Activated T-cell treated with anti-CD3 and anti-CD28 coated beads, Interleukin-2, amount 50 U/mL, for 4 hours (primary cell): ENCODE data around the gene HSPB6. TPM values are rescaled to one million over a fixed set of nuclear protein-coding genes. Genes with fewer than 3 reads are reported as not detected.
"Not testable (repeated sequence)": the region's sequence is repeated elsewhere in the genome, so short reads cannot be mapped to it uniquely, and the experiment has no call there.

Experiments used
- ATAC-seq, 2 donors: fragments of 200-7000 bp; cut with Tn5 transposase; one replicate each; pipeline ENCODE4 v1.10.0; 2021
- DNase-seq: peaks from one replicate; pipeline ENCODE4 v3.0.0-alpha.2; 2020
- H3K27me3 Mint-ChIP-seq: one replicate; pipeline ENCODE4 v1.8.0; 2021; ENCODE audit warnings: low read depth, mixed read lengths
- H3K36me3 Mint-ChIP-seq: one replicate; pipeline ENCODE4 v1.8.0; 2022; ENCODE audit warnings: mixed read lengths; ENCODE audit not compliant: insufficient read depth
- H3K4me1 Mint-ChIP-seq: one replicate; pipeline ENCODE4 v1.8.0; 2021; ENCODE audit warnings: low read depth, mixed read lengths
- H3K4me3 Mint-ChIP-seq: one replicate; pipeline ENCODE4 v1.8.0; 2021; ENCODE audit warnings: mild to moderate bottlenecking, moderate library complexity, mixed read lengths
- H3K9me3 Mint-ChIP-seq: one replicate; pipeline ENCODE4 v1.8.0; 2021; ENCODE audit warnings: mixed read lengths
- total RNA-seq, 3 donors: library from RNA; stranded (reverse); gene quantifications; one replicate each; pipeline ENCODE4 v1.2.1, GENCODE V29; 2021

HSPB6 gene, protein sequence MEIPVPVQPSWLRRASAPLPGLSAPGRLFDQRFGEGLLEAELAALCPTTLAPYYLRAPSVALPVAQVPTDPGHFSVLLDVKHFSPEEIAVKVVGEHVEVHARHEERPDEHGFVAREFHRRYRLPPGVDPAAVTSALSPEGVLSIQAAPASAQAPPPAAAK
- total RNA-seq: under 1 TPM; 0.22 to 0.46 (median 0.37) TPM

DNA sequence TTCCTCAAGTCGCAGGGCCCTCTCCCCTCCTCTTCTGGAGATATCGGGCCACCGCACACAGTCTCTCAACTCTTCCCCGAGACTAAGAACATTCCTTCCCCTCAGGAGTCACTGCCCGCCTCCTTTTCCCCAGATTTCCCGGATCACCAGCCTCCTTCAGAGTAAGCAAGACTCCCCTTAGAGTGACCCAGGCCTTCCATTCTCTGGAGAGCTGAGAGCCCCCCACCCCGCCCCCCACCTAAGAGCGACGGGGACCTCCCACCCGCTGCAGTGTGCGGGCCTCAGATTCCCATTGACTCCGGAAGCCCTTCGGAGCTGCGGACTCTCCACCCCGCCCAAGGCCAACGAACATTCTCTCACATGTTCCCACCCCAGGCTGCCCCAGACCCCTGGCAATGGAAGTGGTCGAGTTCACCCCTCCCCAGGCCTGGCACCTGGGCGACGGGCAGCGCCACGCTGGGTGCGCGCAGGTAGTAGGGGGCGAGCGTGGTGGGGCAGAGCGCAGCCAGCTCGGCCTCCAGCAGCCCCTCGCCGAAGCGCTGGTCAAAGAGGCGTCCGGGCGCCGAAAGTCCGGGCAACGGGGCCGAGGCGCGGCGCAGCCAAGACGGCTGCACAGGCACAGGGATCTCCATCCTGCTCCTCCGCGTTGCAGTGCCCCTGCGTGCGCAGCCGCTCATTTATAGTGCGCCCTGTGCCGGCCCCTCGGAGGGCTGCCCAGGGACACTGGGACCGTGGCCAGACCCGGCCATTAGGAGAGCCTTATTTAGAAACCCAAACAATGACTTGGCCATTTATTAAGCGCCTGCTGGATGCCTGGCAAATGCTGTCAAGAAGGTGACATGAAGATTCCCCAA lies at the start of gene HSPB6:
Gene HSPB6 (minus strand): TSS at position 653 of the 854 bp plus-strand sequence. CDS start 21 bp downstream, at position 632.
- Mint-ChIP-seq H3K27me3 (peaks cover 5% of the 10 kb centered on the region), H3K4me1 (peaks cover 29% of the 10 kb centered on the region), H3K36me3 (peaks cover 4% of the 10 kb centered on the region), H3K9me3 (no peaks in the 10 kb centered on the region), H3K4me3 (peak within 1 kb of the TSS; percentile 95)
- ATAC-seq (no peak), DNase-seq (no peak)

DNA sequence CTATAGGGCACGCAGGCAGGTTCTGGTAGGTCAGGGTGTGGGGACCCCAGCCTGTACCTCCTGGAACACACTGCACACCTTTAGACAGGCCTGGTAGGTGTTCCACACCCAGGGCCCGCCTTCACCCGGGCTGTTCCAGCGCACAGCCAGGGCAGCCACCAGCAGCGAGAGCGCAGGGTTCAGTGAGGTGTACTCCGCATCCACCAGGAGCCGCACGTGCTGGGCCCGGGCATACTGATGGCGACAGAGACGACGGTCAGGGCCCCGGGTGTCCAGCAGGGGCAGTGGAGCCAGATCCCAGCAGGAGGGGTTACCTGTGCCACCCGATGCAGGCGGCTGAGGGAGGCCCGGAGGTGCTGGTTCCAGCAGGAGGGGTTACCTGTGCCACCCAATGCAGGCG lies 49.8 kb upstream of the HSPB6 start:
- DNase-seq: no peak
- H3K4me3 Mint-ChIP-seq: no peak overlapping the region
- no peaks in the 10 kb centered on the region for H3K9me3 Mint-ChIP-seq
- H3K36me3 Mint-ChIP-seq: no peaks in the 10 kb centered on the region
- peaks cover 5% of the 10 kb centered on the region for H3K27me3 Mint-ChIP-seq
- ATAC-seq: no peak
- H3K4me1 Mint-ChIP-seq: peaks cover 6% of the 10 kb centered on the region

DNA sequence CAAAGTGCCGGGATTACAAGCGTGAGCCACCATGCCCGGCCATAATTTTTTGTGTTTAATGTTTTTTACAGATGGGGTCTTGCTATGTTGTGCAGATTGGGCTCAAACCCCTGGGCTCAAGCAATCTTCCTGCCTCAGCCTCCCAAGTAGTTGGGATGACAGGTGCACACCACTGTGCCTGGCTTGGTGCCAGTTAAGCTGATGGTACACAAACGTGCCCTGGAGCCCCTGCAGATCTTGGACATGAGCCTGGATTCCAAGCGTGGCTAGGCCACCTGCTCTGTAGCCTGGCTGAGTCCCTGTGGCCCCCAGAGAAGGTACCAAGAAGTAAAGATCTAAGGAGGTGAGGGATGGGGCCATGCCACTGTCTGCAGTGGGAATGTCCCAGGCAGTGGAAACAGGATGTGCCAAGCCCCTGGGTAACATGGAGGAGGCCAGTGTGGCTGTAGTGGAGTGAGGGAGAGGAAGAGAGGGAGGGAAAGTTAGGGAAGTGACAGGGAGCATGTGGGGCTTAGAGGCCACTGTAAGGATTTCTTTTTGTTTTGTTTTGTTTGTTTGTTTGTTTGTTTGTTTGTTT lies 48.8 kb upstream of the HSPB6 start:
- no peak for DNase-seq
- Mint-ChIP-seq H3K9me3 (no peaks in the 10 kb centered on the region), H3K4me3 (no peak overlapping the region), H3K36me3 (no peaks in the 10 kb centered on the region), H3K27me3 (peaks cover 2% of the 10 kb centered on the region), H3K4me1 (peaks cover 6% of the 10 kb centered on the region)
- no peak for ATAC-seq

DNA sequence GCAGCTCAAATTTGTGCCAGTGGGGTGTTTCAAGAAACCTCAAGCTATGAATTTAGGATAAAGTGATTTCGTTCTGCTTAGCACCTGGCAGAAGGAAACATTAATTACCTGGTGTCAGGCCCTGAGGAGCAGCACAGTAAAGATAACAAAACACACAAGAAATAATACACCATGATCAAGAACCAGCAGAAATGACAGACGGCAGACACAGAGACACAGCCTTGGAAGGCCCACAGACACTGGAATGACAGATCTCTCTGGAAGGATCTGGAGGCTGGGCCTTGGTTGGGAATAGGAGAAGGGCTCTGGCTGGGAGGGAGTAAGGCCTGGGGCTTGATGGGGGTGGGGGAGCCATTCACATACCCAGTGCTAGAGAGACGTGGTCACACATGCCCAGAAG lies 45.0 kb upstream of the HSPB6 start:
- no peak overlapping the region for H3K4me3 Mint-ChIP-seq
- no peaks in the 10 kb centered on the region for H3K36me3 Mint-ChIP-seq
- H3K27me3 Mint-ChIP-seq: peaks cover 19% of the 10 kb centered on the region
- no peaks in the 10 kb centered on the region for H3K9me3 Mint-ChIP-seq
- peaks cover 6% of the 10 kb centered on the region for H3K4me1 Mint-ChIP-seq
- ATAC-seq (no peak), DNase-seq (no peak)

DNA sequence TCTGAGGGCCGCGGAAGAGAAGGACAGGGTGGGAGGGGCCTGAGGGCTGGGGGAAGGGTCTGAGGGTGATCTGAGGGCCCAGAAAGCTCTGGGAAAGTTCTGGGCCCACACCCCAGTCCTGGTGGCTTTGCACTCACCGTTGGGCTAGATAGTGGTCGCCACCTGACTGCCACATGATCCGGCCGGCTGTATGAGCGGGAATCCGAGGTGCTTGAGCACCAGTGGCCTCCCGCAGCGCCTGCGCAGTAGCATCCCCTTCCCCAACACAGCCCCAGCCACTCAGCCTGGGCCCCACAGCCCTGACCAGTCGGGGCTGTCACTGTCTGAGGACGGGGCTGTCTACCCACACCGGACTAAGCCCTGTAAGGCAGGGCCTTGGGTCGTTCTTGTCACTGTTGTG lies 40.8 kb upstream of the HSPB6 start:
- DNase-seq (no peak), ATAC-seq (peak; percentile 37 to 52)
- no peaks in the 10 kb centered on the region for H3K9me3 Mint-ChIP-seq
- no peaks in the 10 kb centered on the region for H3K4me1 Mint-ChIP-seq
- H3K27me3 Mint-ChIP-seq: peaks cover 36% of the 10 kb centered on the region
- H3K36me3 Mint-ChIP-seq: no peaks in the 10 kb centered on the region
- H3K4me3 Mint-ChIP-seq: no peak overlapping the region

DNA sequence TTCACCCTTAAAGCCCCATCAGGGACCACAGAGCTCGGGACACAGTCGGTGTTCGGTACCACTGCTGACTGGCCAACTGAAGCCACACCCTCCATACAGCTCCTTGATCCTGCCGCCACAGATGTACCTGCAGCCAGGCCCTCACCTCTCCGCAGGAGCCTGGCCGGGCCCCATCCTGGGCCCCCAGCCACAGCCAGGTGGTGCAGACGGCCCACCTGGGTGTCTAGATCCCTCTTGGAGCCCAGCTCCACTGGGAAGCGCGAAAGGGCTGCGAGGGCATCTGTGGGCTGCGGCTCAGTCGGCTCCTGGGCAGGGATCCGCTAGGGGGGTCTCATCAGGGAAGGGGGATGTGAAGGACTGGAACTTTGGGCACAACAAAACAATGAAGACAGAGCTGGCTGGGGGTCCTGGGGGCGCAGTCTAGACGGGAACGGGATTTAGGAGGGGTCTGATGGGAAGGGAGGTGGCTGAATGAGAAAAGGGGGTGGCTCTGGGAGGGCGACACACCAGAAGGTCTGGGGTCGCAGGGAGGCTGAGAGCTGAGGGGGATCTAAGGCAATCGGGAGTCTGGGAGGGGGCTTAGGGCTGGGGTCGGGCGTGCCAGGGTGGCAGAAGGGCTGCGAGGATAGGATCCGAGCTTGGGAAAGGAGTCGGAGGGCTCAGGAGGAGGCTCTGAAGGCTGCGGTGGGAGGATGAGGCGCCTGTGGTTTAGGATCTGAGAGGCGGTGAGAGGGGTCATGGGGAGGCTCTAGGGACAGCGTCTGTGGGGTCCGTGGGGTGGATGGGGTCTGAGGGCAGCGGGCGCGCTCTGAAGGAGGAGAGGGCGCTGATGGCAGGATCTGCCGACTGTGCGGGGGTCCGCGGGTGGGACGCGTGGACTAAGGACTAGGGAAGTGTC lies 40.1 kb upstream of the HSPB6 start:
- Mint-ChIP-seq H3K4me3 (no peak overlapping the region), H3K4me1 (no peaks in the 10 kb centered on the region), H3K27me3 (peaks cover 36% of the 10 kb centered on the region), H3K36me3 (no peaks in the 10 kb centered on the region), H3K9me3 (no peaks in the 10 kb centered on the region)
- DNase-seq (no peak), ATAC-seq (no peak)

DNA sequence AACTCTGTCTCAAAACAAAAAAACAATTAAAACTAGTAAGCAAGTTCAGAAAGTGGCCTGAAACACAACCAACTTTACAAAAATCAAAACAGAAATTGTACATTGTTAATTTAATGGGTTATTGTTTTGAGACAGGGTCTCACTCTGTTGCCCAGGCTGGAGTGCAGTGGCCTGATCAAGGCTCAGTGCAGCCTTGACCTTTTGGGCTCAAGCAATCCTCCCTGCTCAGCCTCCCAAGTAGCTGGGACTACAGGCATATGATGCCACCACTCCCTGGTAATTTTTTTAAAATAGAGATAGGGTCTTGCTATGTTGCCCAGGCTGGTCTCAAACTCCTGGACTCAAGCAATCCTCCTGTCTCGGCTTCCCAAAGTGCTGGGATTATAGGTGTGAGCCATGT lies 38.7 kb upstream of the HSPB6 start:
- not testable (repeated sequence) for DNase-seq, ATAC-seq, H3K4me3 Mint-ChIP-seq, H3K9me3 Mint-ChIP-seq, H3K4me1 Mint-ChIP-seq, H3K36me3 Mint-ChIP-seq
- peaks cover 36% of the 10 kb centered on the region for H3K27me3 Mint-ChIP-seq

DNA sequence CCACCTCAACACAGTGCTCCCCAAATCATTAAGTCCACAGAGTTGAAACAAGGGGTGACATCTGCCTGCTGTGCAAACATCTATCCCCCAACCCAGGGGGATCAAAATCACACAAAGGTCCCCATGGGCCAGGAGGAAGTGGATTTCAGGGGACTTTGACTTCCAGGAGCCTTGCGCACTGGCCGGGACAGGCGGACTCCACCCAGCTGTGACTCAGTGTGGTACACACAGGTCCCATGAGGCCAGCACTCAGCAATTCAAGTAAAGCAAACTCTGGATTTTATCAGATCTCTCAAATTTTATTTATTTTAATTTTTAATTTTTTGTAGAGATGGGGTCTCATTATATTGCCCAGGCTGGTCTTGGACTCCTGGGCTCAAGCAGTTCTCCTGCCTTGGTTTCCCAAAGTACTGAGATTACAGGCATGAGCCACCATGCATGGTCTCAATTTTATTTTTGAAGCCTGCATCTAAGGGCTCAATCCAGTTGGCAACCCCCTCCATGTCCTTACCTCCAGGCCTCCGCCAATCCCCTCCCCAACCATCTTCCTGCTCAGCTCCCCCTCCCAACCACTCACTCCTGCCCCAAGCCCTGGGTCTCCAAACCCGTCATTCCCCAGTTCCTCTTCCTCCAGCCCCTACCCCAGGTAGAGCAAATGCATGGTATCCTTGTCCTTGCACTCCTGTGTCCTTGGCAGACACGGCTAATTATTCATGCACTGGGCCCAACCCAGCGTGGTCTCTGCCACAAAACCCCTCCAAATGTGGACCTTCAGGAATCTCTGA lies 36.7 kb upstream of the HSPB6 start:
- Mint-ChIP-seq H3K4me3 (no peak overlapping the region), H3K27me3 (peaks cover 31% of the 10 kb centered on the region), H3K36me3 (no peaks in the 10 kb centered on the region), H3K9me3 (no peaks in the 10 kb centered on the region), H3K4me1 (no peaks in the 10 kb centered on the region)
- DNase-seq (no peak), ATAC-seq (no peak)

DNA sequence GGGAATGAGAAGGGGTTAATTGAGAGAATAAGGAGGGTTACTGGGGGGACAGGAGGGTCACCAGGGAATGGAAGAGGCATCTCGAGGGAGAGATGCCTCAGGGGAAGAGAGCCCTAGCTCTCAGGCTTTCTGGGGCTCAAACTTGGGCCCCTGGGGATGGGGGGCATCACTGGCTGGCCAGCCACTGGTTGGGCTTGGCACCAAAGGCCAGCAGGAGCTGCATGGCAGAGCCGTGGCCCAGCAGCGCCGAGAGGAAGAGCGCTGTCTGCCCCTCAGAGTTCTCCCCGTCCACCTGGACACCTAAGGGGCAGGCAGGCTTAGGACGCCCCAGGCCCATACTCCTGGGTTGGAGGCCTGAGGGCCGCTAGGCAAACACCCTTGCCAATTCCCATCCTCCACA lies 36.1 kb upstream of the HSPB6 start:
- Mint-ChIP-seq H3K27me3 (peaks cover 26% of the 10 kb centered on the region), H3K4me1 (no peaks in the 10 kb centered on the region), H3K9me3 (no peaks in the 10 kb centered on the region), H3K4me3 (no peak overlapping the region), H3K36me3 (no peaks in the 10 kb centered on the region)
- no peak for ATAC-seq
- no peak for DNase-seq

DNA sequence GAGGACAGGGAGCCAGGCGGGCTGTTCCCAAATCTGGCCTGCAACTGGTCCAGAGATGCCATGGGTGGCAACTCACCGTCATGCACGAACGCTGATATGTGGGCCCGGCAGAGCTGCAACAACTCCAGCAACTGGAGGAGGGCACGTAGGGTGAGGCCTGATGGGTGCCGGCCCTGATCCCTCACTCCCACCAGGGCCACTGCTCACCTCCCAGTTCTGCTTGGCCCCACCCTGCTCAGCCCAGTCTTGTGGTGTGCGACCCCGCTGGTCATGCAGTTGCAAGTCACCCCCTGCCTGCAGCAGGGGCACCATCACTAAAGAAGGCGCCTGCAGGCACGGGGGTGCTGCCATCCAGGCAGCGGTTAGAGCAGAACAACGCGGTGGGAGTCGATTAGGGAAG lies 35.5 kb upstream of the HSPB6 start:
- Mint-ChIP-seq H3K36me3 (no peaks in the 10 kb centered on the region), H3K4me3 (no peak overlapping the region), H3K27me3 (peaks cover 21% of the 10 kb centered on the region), H3K4me1 (no peaks in the 10 kb centered on the region), H3K9me3 (no peaks in the 10 kb centered on the region)
- no peak for ATAC-seq
- no peak for DNase-seq

DNA sequence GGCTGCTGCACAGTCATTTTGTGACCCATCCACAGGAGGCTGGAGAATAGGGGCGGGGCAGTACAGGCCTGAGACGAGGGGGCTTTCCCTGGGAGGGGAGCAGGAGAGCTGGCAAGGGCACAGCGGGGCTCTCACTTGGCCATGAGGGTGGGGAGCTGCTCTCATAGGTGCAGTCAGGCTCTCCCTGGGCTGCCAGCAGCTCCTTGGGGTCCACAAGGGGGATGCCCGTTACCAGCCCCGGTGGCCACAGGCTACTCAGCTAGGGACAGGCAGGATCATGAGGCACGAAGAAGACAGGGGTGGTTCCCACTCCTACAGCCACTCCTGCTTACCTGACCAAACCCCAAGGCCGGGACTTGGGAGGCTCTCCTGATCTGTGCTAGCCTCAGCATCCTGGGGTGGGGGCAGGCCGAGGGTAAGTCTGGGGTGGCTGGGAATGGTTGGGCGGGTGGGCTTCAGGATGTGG lies 35.0 kb upstream of the HSPB6 start:
- H3K36me3 Mint-ChIP-seq: no peaks in the 10 kb centered on the region
- no peak overlapping the region for H3K4me3 Mint-ChIP-seq
- ATAC-seq (no peak), DNase-seq (no peak)
- peaks cover 17% of the 10 kb centered on the region for H3K27me3 Mint-ChIP-seq
- H3K9me3 Mint-ChIP-seq: no peaks in the 10 kb centered on the region
- H3K4me1 Mint-ChIP-seq: no peaks in the 10 kb centered on the region

DNA sequence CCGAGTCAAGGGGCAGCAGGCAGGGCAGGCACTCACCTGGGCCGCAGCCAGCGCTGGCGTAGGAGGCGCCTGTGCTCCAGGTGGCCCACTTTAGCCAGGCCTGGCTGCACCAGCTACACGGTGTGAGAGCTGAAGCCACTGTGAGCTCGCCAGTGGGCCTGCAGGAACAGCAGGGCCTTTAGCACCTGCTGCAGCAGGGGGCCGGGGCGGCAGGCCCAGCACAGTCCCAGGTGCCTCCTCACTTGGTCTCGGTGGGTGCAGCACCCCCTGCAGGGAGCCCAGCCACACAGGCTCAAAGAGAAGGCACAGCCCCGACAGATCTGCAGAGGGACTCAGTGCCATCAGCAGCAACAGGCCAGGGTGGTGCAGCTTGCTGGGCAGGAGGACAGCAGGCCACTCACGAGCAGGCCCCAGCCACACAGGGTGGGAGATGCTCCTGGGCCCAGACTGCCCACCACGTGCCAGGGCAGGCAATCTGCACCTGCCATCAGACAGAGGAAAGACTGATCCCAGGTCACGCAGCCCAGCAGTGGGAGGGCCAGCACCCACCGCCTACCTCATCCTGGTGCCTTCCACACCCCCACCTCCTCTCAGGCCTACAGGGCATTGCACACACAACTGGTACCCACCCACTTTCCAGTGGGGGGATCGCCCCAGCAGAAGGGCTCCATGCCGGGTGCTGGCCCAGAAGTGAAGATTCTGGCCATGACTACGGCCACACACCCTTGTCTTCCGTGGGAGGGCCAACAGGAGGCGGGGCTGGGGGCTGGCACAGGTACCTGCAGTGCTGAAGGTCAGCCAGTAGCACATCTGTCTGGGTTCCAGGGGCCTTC lies 34.4 kb upstream of the HSPB6 start:
- Mint-ChIP-seq H3K36me3 (no peaks in the 10 kb centered on the region), H3K4me3 (no peak overlapping the region), H3K9me3 (no peaks in the 10 kb centered on the region), H3K27me3 (peaks cover 10% of the 10 kb centered on the region), H3K4me1 (no peaks in the 10 kb centered on the region)
- peak; percentile 27 to 49 for ATAC-seq
- no peak for DNase-seq
